GM21447 (cell line): ENCODE results near the gene EWSR1.

Experiments
- ATAC-seq: cut with Tn5 transposase; IDR thresholded peaks from one replicate; pipeline ENCODE4 v1.9.1; 2021; ENCODE audit not compliant: unreplicated experiment

The EWSR1 gene

DNA sequence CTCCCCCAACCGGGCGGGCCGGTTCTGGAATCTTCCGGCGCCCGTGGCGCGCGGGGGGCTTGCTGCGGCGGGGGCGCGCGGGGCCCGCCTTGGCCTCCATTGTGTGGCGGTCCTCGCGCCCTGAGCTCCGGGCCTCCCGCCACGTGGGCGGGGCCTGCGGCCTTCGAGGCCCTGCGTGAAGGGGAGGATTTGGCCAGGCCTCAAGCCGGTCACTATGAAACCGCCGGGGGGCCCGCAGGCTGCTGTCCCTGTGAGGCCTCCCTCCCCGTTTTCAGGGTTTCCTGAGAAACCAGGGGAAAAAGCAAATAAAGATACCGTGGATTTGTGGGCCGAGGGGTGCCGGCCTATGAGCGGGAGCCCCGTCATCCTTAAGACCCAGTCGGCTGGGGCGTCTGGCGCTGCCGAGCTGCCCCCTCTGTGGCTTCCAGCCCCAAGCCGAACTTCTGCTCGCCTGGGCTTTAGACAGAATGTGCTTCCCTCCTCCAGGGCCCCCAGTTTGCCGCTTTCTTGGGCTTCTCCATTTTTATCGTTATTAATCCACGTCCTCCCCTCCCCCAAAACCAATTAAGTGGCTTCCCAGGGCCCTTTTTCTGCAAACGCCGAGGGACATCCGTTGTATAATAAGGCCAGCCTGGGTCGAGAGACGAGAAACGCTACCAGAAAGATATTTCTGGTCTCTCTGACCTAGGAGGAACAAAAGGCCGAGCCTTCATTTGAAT is 602 bp downstream of the EWSR1 start:
- ATAC-seq: peak; percentile 13

DNA sequence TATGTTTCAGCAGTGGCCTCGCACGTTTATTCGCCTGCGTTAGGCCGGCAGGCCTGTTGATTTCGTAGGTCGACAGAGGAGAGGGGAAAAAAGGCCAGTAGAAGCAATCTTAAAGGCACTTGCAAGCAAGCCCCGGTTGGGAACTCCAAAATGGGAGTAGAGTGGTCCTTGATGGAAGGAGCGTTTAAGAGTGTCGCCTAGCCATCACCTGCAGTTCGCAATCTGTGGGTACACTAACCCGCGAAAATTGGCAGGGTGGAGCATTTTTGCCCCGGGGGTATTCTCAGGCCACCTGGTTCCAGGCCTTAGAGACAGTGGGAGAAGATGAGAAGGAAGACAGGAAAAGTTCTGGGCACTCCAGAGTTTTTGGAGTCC is 1.1 kb downstream of the EWSR1 start:
- no peak for ATAC-seq

DNA sequence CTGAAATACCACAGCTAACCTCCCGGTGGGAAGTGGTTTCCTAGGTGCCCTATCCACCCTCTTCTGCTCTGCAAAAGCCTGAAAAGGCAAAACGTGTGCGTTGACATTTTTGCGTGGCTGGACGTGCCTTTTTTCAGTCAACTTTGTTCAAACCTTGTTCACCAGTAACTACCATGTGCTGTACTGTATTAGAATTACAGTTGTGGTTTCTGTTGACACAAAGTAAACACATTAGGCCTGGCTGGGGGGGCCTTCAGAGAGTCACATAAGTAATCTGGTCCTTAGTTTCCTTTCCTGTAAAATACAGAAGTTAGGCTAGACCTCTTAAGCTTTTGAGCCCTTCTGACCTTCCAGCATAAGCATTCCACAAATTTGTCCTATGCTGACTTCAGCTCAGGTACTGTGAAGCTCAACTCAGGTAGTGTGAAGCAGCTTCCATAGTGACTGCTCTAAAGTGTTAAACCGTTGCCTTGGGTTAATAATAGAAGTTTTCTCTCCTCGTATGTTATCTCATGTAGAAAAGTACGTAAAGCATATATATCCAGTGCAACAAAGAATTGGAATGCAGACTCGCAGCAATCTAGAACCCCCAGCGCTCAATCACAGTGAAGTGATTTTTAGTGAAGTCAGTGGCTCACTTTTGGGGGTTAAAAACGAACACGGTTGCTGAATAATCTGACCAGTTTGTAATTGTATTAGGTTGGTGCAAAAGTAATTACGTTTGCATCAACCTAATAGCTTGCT is 1.8 kb downstream of the EWSR1 start:
- ATAC-seq: no peak

DNA sequence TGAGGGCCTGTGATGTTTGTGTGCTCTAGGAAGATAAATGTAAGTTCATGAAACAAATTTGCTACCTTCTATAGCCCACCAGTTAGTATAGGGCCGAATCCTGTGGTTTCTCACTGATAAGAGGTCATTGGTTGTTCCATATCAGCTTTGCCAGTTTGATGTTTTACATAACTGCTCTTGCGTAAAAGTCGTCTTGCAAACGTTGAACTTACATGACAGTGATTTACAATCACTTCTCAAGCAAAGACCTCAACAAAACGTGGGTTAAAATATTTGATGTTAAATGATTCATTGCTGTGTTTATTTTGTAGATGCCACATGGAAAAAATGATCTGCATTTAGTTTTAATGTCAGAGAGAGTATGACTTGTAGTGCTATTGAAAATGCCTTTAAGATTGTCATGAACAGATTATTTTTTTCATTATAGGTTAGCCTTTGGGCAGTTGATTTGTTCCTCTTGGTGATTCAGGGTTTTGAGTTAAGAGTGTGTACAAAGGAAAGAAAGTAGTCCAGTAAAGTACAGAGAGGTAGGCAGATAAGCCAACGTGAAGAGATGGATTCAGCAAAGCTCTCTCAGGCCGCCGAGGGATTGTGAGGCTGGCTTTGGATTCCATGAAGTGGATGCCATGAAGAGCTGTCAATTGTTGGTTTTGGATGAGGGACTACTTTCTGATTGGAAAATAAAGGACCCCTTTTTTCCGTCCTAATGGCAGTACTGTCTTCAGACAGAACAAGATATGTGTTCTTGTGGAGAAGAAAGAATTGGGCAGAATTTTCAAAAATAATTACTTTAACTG is 2.6 kb downstream of the EWSR1 start:
- no peak for ATAC-seq

DNA sequence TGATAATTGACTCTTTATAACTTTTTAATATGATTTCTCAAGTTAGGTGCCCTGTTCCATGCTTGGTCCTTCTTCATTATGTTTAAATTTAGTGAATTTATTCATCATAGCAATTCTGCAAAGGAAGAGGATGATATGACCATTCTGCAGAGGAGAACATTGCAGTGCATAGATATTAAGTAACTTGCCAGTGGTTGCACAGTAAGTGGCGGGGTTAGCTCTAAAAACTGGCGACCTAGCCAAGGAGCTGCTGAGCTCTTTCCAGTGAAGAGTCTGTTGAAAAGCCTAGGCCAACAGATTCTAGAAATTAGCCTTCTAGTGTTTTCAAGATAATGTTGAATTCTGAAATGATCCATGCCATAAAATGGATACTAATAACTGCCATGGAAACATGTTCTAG is 4.6 kb downstream of the EWSR1 start:
- no peak for ATAC-seq

DNA sequence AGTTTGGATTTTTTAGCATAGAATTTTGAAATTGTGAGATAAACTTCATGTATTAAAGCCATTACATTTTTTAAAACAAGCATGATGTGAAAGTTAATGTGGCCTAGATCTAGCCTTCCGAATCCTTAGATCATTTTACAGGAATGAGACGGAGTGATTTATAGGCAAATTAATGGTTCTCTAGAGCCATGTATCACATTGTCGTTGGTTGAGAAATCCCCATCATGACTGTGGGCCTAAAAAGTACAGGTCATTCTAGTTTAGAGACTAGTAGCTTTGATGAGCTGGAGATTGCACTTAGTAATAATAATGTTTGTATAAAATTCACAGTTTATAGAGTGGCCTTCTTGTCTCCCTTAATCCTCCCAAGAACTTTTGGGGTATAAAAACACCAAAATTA is 7.1 kb downstream of the EWSR1 start:
- no peak for ATAC-seq

DNA sequence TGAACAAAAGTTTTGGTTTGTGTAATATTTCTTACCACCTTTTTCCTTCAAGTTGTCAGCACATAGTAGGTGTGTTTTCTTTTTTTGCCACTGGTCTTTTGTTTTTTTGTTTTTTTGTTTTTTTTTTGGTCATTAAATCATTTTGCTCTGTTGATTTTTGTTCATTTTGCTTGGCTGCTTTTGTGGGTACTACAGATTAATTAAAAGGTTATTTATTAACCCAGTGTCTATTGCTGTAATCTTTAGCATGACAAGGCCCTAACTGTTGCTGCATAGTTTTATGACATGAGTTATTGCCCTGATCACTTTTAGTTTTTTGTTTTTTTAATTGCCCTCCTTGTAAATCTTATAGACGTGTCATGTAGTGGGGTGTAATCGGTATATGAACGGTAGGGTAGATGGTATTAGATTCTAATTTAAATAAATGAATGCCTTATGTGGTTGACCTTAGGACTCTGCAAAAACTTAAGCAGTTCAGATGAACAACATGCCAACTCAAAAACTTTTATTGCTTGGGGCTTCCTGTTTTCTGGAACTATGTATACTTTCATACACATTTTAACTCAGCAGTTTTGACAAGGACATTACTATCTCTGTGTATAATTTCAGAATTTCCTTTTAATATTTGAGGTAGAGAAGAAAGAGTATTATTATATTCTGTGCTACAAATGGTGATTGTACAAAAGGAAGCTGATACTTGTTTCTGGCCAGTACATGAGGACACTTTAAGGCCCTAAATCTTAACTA is 7.9 kb downstream of the EWSR1 start:
- no peak for ATAC-seq

DNA sequence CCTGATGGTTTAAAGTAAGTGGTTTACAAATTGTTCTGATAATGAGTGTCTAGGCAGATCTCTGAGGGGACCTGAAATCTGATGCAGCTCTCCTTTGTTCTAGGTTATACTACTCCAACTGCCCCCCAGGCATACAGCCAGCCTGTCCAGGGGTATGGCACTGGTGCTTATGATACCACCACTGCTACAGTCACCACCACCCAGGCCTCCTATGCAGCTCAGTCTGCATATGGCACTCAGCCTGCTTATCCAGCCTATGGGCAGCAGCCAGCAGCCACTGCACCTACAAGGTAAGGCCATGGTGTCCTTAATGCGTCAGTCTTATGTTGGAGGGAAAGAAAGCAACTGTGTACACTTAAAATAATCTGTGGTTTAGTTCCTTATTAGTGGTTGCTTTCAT is 9.9 kb downstream of the EWSR1 start:
- ATAC-seq: no peak

DNA sequence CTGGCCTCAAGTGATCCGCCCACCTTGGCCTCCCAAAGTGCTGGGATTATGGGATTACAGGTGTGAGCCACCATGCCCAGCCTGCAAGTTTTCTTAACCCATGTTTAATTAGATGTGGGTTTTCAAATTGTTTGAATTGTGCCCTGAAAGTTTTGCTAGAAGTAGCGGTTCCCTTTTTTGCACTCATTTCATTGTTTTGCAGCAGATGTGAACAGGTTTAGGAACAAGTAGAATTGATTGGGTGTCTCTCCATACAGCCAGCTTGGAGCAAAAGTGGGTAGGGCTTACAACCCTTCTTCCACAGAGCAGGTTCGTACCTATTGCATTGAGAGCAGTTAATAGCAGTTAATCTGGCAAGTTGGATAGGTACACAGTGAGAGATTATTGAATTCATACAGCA is 16.1 kb downstream of the EWSR1 start:
- no peak for ATAC-seq

DNA sequence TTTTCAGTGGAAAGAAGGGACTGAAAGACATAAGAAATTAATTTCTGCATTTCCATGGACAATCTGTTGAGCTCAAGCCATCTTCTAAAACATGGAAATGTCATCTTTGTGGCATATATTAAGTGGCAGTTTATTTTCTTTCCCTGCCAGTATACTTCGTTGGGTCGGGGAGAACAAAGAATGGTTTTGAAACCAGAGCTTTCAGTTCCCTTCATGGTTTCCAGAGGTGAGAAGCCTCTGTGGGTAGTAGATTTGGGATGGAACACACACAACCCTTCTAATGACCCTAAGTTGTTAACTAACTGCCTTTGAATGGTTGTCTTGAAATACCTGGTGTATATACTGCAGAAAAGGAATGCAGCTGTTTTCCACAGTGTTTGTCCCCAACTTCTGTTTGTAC is 20.8 kb downstream of the EWSR1 start:
- ATAC-seq: no peak

DNA sequence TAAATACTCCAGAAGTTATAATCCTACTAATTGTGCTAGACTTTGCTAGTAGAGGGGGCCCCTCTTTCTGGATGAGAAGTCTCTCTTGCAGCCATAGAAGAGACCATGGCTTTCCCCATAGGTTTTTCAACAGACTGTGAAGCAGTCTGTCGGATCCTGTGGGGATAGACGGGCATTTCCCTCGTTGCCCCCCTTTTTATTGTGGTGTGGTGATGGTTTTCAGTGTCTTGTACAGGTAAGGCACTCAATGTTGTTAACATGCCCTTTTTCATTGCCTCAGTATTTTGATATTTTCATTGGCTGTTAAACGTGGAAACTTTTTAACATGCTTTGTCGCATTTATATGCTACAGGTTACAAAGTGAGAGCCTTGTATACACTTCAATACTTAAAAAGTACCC is 22.0 kb downstream of the EWSR1 start:
- ATAC-seq: no peak

DNA sequence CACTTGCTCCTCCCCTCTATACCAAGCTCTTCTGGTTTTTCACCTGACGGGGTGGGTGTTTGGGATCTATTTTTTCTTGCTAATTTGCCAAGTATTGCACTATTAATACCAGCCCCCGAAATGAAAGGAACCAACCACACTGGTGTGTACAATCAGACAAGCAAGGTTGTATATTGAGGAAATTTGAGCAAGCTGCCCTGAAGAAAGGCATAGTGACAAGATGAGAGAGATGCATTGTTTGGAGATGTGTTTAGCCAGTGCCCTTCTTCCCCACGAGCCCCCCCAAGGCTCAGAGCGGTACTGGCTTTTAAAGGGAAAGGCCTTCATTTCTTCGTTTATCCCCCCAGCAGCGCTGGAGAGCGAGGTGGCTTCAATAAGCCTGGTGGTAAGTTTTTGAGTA is 23.1 kb downstream of the EWSR1 start:
- no peak for ATAC-seq

DNA sequence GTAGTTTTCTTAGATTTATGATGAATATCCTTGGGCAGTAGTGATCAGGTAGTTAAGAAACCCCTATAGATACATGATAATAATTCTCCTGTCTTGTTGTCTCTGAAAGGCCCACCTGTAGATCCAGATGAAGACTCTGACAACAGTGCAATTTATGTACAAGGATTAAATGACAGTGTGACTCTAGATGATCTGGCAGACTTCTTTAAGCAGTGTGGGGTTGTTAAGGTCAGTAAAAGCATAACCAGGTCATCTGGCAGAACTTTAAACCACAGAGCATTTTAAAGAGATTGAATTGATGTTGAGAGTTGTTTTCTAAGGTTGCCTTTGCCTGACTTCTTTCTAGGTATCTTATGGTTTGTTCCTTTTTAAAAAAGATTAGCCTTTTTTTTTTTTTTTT is 24.3 kb downstream of the EWSR1 start:
- no peak for ATAC-seq

DNA sequence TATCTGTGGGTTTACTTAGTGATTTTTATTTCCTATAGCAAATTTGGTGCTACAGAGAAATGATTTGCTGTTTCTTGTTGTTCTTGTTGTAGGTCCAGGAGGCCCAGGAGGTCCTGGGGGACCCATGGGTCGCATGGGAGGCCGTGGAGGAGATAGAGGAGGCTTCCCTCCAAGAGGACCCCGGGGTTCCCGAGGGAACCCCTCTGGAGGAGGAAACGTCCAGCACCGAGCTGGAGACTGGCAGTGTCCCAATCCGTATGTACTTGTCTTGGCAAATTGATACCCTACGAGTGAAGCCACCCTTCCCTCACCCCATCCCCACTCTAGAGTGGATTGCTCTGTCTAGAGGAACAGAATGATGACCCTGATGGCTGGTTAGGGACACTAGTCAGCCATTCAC is 30.6 kb downstream of the EWSR1 start:
- ATAC-seq: no peak

DNA sequence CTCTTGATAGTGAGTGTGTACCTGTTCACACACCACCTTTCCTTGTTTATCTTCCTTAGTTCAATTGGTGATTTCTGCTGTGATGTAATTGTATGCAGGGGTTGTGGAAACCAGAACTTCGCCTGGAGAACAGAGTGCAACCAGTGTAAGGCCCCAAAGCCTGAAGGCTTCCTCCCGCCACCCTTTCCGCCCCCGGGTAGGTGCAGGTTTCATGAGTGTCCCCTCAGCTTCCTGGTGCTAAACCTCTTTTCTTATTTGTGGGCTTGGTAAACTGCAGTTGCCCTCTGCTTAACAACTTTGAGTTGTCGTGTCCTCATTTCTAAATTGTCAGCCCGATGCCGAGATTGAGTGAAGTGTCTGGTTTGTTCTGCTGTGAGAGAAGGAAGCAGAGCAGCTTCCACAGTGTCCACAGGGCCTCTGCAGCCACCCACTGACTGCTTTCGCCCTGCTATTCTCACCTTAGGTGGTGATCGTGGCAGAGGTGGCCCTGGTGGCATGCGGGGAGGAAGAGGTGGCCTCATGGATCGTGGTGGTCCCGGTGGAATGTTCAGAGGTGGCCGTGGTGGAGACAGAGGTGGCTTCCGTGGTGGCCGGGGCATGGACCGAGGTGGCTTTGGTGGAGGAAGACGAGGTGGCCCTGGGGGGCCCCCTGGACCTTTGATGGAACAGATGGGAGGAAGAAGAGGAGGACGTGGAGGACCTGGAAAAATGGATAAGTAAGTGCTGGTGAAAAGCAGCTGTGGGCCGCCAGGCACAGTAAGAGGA is 31.2 kb downstream of the EWSR1 start:
- ATAC-seq: no peak

DNA sequence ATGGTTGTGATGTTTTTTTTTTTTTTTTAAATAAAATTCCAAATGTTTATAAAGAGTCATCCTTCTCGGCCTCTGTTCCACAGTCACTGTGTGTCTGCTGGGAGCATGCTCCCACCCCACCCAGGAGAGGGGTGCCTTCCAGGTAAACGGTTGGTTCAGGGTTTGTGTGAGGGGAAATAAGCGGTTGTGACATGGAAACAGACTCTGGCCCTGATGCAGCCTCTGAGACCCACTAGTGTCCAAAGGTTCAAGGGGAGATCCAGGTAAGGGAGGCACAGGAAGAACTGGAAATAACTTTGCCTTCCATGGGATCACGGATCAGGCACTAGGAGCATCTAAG is 32.4 kb downstream of the EWSR1 start:
- ATAC-seq: no peak

DNA sequence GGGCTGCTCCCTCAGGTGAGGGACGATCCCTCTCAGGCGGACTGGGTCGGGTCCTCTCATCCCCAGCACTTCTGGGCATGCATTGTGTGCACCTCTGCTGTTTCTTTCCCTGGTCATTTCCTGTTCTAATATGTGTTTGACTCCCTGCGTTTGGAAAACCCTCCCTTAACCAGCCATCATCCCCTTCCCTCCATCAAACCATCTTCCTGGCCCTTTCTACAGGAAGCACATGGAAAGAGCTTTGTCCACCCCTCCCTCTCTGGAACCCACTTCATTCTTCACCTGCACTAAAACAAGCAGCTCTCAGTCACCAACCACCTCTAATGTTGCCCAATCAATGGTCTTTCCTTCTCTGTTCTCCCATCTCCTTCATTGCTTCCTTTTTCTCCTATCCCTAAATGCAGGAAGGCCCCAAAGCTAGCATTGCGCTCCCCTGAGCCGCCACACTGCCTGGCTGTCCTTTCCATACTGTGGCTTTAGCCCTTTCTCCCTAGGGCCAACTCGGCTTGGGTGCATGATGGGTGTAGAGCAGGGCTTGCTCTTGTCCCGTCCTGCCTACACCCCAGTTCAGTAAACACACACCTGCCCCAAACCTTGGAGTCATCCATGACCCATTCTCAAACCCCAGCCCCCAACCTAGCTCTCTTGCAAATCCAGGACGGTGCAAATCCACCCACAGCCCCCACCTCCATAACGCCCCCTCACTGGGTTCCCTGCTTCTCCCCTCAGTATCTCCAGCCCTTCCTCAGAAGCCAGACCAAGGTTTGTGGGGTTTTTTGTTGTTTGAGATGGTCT is 32.9 kb downstream of the EWSR1 start:
- no peak for ATAC-seq

DNA sequence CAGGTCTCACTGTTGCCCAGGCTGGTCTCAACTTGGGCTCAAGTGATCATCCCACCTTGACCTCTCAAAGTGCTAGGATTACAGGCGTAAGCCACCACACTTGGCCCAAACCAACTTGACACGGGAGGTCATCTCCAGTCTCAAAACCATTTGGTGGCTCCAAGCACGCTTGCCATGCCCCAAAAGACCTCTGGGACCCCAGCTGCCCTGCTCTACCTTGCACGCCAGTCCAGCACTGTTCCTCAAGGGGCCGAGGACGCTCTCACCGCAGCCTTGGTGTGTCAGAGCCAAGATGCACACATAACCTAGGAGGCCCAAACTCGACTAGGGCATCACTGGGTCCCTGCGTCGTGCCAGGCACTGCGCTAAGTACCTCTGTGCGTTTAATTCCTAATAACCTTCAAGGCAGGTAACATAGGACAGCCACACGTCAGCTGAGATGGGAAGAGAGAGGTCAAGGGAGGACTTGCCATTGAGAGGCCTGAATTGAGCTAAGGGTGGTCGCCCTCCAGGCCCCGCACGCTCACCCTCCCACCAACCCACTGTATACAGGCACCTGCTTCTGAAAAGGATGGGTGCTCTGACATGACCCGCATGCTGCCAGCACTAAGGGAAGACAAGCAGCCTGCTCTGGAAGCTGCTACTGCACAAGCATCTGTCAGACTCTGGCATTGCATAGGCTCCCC is 33.8 kb downstream of the EWSR1 start:
- ATAC-seq: no peak

DNA sequence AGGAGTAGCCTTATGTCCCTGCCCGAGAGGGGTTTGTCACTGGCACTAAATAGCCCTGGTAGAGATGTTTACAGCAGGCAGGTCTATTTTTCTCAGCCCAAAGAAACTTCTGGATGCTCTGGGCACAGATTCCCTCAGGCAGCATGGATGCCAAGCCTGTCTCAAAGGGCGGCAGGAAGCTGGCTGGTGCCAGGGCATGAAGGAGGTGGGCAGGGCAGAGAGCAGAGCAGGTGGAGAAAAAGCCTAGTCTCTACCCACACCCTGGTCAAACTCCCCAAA is 34.3 kb downstream of the EWSR1 start:
- no peak for ATAC-seq
